LNCAP (cell line): ENCODE measurements around the gene LLGL1.

Source experiments
- CTCF ChIP-seq: fragments of 450-650 bp; IDR thresholded peaks from 2 replicates; pipeline ENCODE4 v1.5.1; 2017; ENCODE audit warnings: mild to moderate bottlenecking

LLGL1 gene

GRCh38 chr17:18194804-18195203, 30.6 kb upstream of the LLGL1 start:
- TF ChIP-seq CTCF: no peak

- TF ChIP-seq CTCF: no peak
These were observed 30.2 kb upstream of the LLGL1 start for GRCh38 chr17:18195246-18195645.

GRCh38 chr17:18197535-18198194, 27.8 kb upstream of the LLGL1 start:
- no peak for TF ChIP-seq CTCF

GRCh38 chr17:18198530-18198929, 26.9 kb upstream of the LLGL1 start:
- no peak for TF ChIP-seq CTCF

GRCh38 chr17:18201108-18201507, 24.3 kb upstream of the LLGL1 start:
- TF ChIP-seq CTCF: no peak

- TF ChIP-seq CTCF: no peak
These were observed 22.1 kb upstream of the LLGL1 start for GRCh38 chr17:18203308-18203707.

GRCh38 chr17:18205861-18206260, 19.6 kb upstream of the LLGL1 start:
- no peak for TF ChIP-seq CTCF

GRCh38 chr17:18206962-18207361, 18.5 kb upstream of the LLGL1 start:
- TF ChIP-seq CTCF: no peak
